Smooth muscle cell (in vitro differentiated cells): ENCODE data around the gene TNK2. TPM values are rescaled to one million over a fixed set of nuclear protein-coding genes. Genes with fewer than 3 reads are reported as not detected.

Source experiments
- DNase-seq: peaks from one replicate; lab custom pipeline; 2025; ENCODE audit not compliant: unreplicated experiment; lab: John Stamatoyannopoulos, UW
- H2AFZ ChIP-seq: fragments of 200-600 bp; sonication (generic); 2 replicates; pipeline ENCODE4 v1.6.0; 2016; ENCODE audit warnings: antibody characterized with exemption, low read depth, mild to moderate bottlenecking
- H3F3A ChIP-seq: fragments of 200-600 bp; sonication (generic); 2 replicates; pipeline ENCODE4 v1.6.0; 2017; ENCODE audit warnings: antibody characterized with exemption, low read depth
- H3K27ac ChIP-seq: fragments of 200-600 bp; sonication (generic); 2 replicates; pipeline ENCODE4 v1.5.1; 2016; ENCODE audit warnings: low read depth, mild to moderate bottlenecking
- H3K27me3 ChIP-seq: fragments of 200-600 bp; sonication (generic); 2 replicates; pipeline ENCODE4 v1.6.1; 2016; ENCODE audit warnings: low read depth, mild to moderate bottlenecking
- H3K36me3 ChIP-seq: fragments of 200-600 bp; sonication (generic); 2 replicates; pipeline ENCODE4 v1.5.1; 2016; ENCODE audit warnings: low read depth
- H3K4me1 ChIP-seq: fragments of 200-600 bp; sonication (generic); 2 replicates; pipeline ENCODE4 v1.5.1; 2016; ENCODE audit warnings: low read depth
- H3K4me2 ChIP-seq: fragments of 200-600 bp; sonication (generic); 2 replicates; pipeline ENCODE4 v1.6.0; 2016; ENCODE audit warnings: mild to moderate bottlenecking
- H3K4me3 ChIP-seq: fragments of 200-600 bp; sonication (generic); 2 replicates; pipeline ENCODE4 v1.5.1; 2016; ENCODE audit warnings: mild to moderate bottlenecking
- H3K79me2 ChIP-seq: fragments of 200-600 bp; sonication (generic); 2 replicates; pipeline ENCODE4 v1.6.0; 2016; ENCODE audit warnings: low read depth, mild to moderate bottlenecking
- H3K9ac ChIP-seq: fragments of 200-600 bp; sonication (generic); 2 replicates; pipeline ENCODE4 v1.6.0; 2016; ENCODE audit warnings: low read depth
- H3K9me3 ChIP-seq: fragments of 200-600 bp; sonication (generic); replicated peaks from 2 replicates; pipeline ENCODE4 v1.5.1; 2016; ENCODE audit warnings: low read depth
- H4K20me1 ChIP-seq: fragments of 200-600 bp; sonication (generic); 2 replicates; pipeline ENCODE4 v1.6.0; 2016; ENCODE audit warnings: low read depth
- WGBS: methylation state at CpG from one replicate; pipeline ENCODE4 v1.1.7; 2016; ENCODE audit warnings: low lambda C conversion rate; 5-methylcytosine and 5-hydroxymethylcytosine counted together
- polyA plus RNA-seq: library from polyadenylated mRNA; unstranded; fragments of >200 nt; fragmentation: Nextera tagmentation; extraction: Ambion mirVana; gene quantifications from 2 replicates; pipeline ENCODE4 v1.2.1, GENCODE V29; 2016
- total RNA-seq: library from RNA; depleted of rRNA; stranded (reverse); fragments of >200 nt; gene quantifications from 2 replicates; pipeline ENCODE4 v1.2.3, GENCODE V29; 2014
- TF ChIP-seq, protein P1 (sequence below): fragments of 200-600 bp; sonication (generic); IDR thresholded peaks from 2 replicates; pipeline ENCODE4 v1.5.1; 2017; ENCODE audit warnings: borderline replicate concordance, mild to moderate bottlenecking, antibody characterized with exemption; ENCODE audit not compliant: insufficient read depth, poor library complexity, severe bottlenecking

The TNK2 gene
- total and polyA plus RNA-seq, 2 experiments from 2014 or later = 2.8 to 10.6 TPM

DNA sequence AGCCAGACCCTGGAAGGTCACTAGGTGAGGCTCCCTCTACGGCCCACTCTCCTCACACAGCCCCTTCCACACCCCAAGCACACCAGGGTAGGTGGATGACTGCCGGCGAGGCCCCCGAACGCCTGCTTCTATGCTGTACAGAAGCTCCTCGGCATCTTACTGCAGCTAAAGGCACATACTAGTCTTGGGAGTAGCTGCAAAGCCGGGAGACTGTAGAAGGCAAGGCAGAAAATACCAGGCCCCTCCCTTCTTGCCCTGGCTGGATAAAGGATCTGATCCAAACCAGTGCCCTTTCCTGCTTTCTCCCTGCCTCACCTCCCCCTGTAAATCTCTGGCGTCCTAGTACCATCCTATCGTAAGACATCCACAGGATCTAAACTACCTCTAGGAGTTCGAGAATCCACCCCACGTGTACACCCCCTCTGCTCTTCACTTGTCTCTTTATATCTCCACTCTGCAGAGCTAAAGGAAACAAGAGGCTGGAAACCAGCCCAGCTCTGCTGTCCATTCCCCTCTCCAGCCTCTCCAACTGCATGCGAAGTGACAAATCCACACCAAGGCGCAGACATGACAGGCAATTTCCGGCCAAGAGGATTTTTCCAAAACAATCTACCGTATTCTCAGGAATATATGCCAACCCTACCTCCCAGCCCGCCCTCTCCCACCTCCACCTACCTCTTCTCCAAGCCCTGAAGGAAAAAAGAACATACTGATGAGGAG is 11.8 kb downstream of the TNK2 start:
- H2AFZ ChIP-seq = peak overlapping the region; percentile 86
- peak overlapping the region; percentile 99 for H3K4me2 ChIP-seq
- H3K9ac ChIP-seq = peak overlapping the region; percentile 43
- H3K4me3 ChIP-seq = peak overlapping the region; percentile 68
- peaks cover 16% of the 10 kb centered on the region for H3F3A ChIP-seq
- H3K79me2 ChIP-seq = peaks cover 14% of the 10 kb centered on the region
- H3K4me1 ChIP-seq = peaks cover 32% of the 10 kb centered on the region
- no peaks in the 10 kb centered on the region for H3K27me3 ChIP-seq
- peaks cover 17% of the 10 kb centered on the region for H4K20me1 ChIP-seq
- H3K27ac ChIP-seq = peak overlapping the region; percentile 70
- TF ChIP-seq, protein P1, sequence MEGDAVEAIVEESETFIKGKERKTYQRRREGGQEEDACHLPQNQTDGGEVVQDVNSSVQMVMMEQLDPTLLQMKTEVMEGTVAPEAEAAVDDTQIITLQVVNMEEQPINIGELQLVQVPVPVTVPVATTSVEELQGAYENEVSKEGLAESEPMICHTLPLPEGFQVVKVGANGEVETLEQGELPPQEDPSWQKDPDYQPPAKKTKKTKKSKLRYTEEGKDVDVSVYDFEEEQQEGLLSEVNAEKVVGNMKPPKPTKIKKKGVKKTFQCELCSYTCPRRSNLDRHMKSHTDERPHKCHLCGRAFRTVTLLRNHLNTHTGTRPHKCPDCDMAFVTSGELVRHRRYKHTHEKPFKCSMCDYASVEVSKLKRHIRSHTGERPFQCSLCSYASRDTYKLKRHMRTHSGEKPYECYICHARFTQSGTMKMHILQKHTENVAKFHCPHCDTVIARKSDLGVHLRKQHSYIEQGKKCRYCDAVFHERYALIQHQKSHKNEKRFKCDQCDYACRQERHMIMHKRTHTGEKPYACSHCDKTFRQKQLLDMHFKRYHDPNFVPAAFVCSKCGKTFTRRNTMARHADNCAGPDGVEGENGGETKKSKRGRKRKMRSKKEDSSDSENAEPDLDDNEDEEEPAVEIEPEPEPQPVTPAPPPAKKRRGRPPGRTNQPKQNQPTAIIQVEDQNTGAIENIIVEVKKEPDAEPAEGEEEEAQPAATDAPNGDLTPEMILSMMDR = no peak
- H3K9me3 ChIP-seq = no peaks in the 10 kb centered on the region
- 23% methylated on average over 16 of the region's 16 CpGs for WGBS
- DNase-seq = no peak
- no peaks in the 10 kb centered on the region for H3K36me3 ChIP-seq

GRCh38 chr3:195895861-195896360 is 12.4 kb downstream of the TNK2 start:
- H3K4me3 ChIP-seq = peak overlapping the region; percentile 68
- TF ChIP-seq, protein P1 = no peak
- H3K79me2 ChIP-seq = peaks cover 9% of the 10 kb centered on the region
- H3K27me3 ChIP-seq = no peaks in the 10 kb centered on the region
- H3K4me2 ChIP-seq = peak overlapping the region; percentile 99
- 2% methylated on average over 16 of the region's 47 CpGs for WGBS
- H3K9me3 ChIP-seq = no peaks in the 10 kb centered on the region
- no peak for DNase-seq
- H3K36me3 ChIP-seq = no peaks in the 10 kb centered on the region
- peaks cover 20% of the 10 kb centered on the region for H4K20me1 ChIP-seq
- peak overlapping the region; percentile 86 for H2AFZ ChIP-seq
- H3K4me1 ChIP-seq = peaks cover 33% of the 10 kb centered on the region
- peak overlapping the region; percentile 70 for H3K27ac ChIP-seq
- peaks cover 16% of the 10 kb centered on the region for H3F3A ChIP-seq
- peak overlapping the region; percentile 43 for H3K9ac ChIP-seq

DNA sequence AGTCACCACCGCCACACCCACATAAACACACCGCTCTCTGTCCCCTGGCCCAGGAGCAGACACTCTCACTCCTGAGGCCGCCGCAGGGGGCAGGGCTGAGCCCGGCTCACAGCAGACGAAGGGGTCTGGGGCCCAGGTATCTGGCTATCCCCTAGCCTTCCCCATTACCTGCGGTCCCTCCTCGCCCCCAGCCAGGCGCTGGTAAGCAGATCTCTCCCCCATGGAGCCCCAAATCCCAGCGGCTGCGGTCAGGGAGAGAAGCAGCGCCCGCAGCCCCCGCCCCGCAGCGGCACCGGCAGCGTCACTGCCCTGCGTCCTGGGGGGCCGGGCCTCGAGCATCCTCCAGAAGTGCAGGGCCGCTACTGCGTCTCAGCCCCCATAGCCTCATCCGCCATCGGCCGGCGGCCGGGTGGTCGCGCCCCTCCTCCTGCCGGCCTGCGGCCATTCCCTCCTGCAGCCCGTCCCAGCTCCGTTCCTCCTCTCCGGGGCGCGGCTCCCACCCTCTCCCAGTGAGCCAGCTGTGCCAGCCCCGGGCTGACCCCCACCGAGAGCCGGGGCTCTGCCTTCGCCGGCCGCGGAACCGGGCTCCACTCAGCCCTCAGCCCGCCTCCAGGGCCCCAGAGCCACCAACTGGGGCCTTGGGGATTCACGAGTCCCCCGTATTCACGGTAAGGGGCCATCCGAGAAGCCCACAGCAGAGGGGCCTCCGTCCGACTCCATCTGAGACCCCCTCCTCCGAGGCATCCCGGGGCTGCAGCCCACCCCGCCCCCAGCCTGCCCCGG is 13.1 kb downstream of the TNK2 start:
- Histone ChIP-seq H3K9me3 (no peaks in the 10 kb centered on the region), H3K4me3 (peak overlapping the region; percentile 68), H3K27me3 (no peaks in the 10 kb centered on the region), H4K20me1 (peaks cover 24% of the 10 kb centered on the region), H3K27ac (peak overlapping the region; percentile 52), H2AFZ (peak overlapping the region; percentile 90), H3K9ac (peak overlapping the region; percentile 51), H3F3A (peaks cover 16% of the 10 kb centered on the region), H3K4me1 (peaks cover 27% of the 10 kb centered on the region), H3K36me3 (no peaks in the 10 kb centered on the region), H3K79me2 (peaks cover 5% of the 10 kb centered on the region), H3K4me2 (peak overlapping the region; percentile 99)
- no peak for DNase-seq
- TF ChIP-seq, protein P1 = no peak
- WGBS = 2% methylated on average over 49 of the region's 56 CpGs
